ENCODE data around the gene SLC24A3. TPM values are rescaled to one million over a fixed set of nuclear protein-coding genes. Genes with fewer than 3 reads are reported as not detected.

SLC24A3 gene
- polyA plus RNA-seq, 1 experiment, result 1.7 TPM

DNA sequence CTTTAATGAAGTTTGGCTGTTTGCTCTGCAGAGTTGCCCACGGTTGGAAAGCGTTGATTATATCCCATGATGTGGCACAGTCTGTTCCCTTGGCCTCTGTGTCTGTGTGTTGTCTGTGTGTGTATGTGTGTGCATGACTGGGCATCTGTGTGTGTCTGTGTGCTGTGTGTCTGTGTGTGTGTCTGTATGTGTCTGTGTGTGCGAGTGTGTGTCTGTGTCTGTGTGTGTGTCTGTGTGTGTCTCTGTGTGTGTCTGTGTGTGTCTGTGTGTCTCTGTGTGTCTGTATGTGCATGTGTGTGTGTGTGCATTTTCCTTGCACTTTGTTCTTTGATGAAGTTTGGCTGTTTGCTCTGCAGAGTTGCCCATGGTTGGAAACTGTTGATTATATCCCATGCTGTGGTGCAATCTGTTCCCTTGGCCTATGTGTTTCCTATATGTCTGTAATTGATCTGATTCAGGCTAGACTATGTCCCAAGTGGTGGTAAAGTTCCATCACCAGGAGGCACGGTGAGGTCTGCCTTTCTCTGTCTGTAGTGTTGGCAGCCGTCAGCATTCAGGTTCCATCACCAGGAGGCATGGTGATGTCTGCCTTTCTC is 467.6 kb downstream of the SLC24A3 start:
- H3K4me3 ChIP-seq (ENCODE audit: low read depth, low read length), result no peak overlapping the region
- no peak for DNase-seq (ENCODE audit: low read depth)
- H3K36me3 ChIP-seq (ENCODE audit: control insufficient read depth, insufficient read depth, low read length), result no peaks in the 10 kb centered on the region
- ChIA-PET CTCF (interaction anchor here (0.9 kb wide), 1 partner anchor 13 kb away, joined by 3 read pairs; no protein-coding TSS in a partner anchor), POLR2A (no interaction called here)
- peaks cover 4% of the 10 kb centered on the region for H3K27me3 ChIP-seq (ENCODE audit: control insufficient read depth, insufficient read depth, low read length)
- TF ChIP-seq CTCF (IDR thresholded peaks at IDR 0.05; ENCODE audit: insufficient read depth, low read depth, low read length), result no peak

DNA sequence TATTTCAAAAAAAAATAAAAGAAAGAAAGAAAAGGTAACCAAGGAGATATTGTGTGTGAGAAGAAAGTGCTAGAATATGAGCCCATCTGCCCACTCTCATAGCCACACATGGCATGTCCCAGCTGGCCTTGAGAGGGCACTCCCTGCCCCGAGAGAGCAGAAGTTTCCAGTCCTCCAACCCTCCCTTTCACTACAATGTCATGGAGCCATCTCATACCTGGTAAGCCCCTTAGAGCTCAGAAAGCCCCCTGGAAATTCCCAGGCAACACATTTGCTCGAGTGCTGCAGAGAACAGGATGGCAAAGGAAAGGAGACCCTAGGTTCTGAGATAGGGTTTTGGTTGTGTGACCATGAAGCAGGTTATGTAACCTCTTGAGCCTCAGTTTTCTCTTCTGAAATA is 469.8 kb downstream of the SLC24A3 start:
- DNase-seq (ENCODE audit: low read depth), result no peak
- ChIA-PET POLR2A (no interaction called here), CTCF (no interaction called here)
- no peaks in the 10 kb centered on the region for H3K36me3 ChIP-seq (ENCODE audit: control insufficient read depth, insufficient read depth, low read length)
- peaks cover 3% of the 10 kb centered on the region for H3K27me3 ChIP-seq (ENCODE audit: control insufficient read depth, insufficient read depth, low read length)
- no peak for TF ChIP-seq CTCF (IDR thresholded peaks at IDR 0.05; ENCODE audit: insufficient read depth, low read depth, low read length)
- H3K4me3 ChIP-seq (ENCODE audit: low read depth, low read length), result no peak overlapping the region

GRCh38 chr20:19683188-19683587 is 470.7 kb downstream of the SLC24A3 start:
- ChIA-PET POLR2A (no interaction called here), CTCF (no interaction called here)
- Histone ChIP-seq H3K36me3 (ENCODE audit: control insufficient read depth, insufficient read depth, low read length) (no peaks in the 10 kb centered on the region), H3K27me3 (ENCODE audit: control insufficient read depth, insufficient read depth, low read length) (peaks cover 3% of the 10 kb centered on the region), H3K4me3 (ENCODE audit: low read depth, low read length) (no peak overlapping the region)
- no peak for TF ChIP-seq CTCF (IDR thresholded peaks at IDR 0.05; ENCODE audit: insufficient read depth, low read depth, low read length)
- no peak for DNase-seq (ENCODE audit: low read depth)

- no peak overlapping the region for H3K4me3 ChIP-seq (ENCODE audit: low read depth, low read length)
These were observed 471.4 kb downstream of the SLC24A3 start for GRCh38 chr20:19683822-19684221.

More at GRCh38 chr20:19683822-19684221, 471.4 kb downstream of the SLC24A3 start:
- DNase-seq (ENCODE audit: low read depth), result no peak
- no peak for TF ChIP-seq CTCF (IDR thresholded peaks at IDR 0.05; ENCODE audit: insufficient read depth, low read depth, low read length)
- ChIA-PET POLR2A (no interaction called here), CTCF (no interaction called here)
- Histone ChIP-seq H3K36me3 (ENCODE audit: control insufficient read depth, insufficient read depth, low read length) (no peaks in the 10 kb centered on the region), H3K27me3 (ENCODE audit: control insufficient read depth, insufficient read depth, low read length) (peaks cover 3% of the 10 kb centered on the region)

Measured in BJ (cell line).